Measurements from ENCODE around the gene KIRREL3.

The KIRREL3 gene

DNA sequence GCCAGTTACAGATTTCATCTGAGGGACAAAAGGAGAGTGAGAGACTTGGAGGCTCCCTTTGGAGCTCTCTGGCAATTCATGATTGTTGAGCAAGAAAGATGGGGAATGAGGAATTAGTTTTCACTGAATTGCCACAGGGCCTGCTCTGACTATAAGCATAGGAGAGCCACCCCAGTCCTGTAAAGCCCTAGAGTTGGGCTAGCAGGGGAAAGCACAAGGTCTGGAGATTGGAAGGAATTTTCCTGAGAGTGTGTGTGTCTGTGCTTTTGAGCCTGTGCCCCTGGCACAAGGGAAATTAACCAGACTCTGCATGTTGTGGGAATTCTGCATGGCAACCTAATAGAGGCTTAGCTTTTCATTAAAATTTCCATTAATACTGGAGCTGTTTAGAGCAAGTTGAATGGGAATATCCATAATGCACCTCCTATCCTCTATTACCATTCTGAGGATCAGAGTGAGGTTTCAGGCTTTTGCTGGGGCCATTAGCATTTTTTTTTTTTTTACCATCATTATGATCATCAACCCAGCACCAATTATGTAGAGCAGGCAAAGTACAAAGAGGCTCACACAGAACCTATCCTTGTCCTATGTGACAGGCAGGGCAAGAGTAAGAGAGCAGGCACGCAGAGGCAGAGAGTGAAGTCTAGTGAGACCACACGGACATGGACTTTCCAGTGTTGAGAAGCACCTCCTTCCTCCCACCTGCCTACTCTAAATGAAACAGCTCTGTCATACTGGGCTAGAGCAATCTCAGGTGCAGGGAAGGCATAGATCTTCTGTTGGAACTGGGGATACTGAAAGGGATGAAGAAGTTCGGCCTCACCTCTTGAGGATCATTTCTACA lies 336.6 kb downstream of the KIRREL3 start:
- ATAC-seq: no peak
- H3K4me1 Mint-ChIP-seq: no peaks in the 10 kb centered on the region
- H3K9me3 Mint-ChIP-seq: no peaks in the 10 kb centered on the region
- H3K4me3 Mint-ChIP-seq: no peak overlapping the region
- no peak for DNase-seq (ENCODE audit: low spot score in 2 of 2)
- H3K27ac Mint-ChIP-seq: no peak overlapping the region
- H3K36me3 Mint-ChIP-seq: no peaks in the 10 kb centered on the region

GRCh38 chr11:126662035-126662790 lies 338.4 kb downstream of the KIRREL3 start:
- no peak for ATAC-seq

DNA sequence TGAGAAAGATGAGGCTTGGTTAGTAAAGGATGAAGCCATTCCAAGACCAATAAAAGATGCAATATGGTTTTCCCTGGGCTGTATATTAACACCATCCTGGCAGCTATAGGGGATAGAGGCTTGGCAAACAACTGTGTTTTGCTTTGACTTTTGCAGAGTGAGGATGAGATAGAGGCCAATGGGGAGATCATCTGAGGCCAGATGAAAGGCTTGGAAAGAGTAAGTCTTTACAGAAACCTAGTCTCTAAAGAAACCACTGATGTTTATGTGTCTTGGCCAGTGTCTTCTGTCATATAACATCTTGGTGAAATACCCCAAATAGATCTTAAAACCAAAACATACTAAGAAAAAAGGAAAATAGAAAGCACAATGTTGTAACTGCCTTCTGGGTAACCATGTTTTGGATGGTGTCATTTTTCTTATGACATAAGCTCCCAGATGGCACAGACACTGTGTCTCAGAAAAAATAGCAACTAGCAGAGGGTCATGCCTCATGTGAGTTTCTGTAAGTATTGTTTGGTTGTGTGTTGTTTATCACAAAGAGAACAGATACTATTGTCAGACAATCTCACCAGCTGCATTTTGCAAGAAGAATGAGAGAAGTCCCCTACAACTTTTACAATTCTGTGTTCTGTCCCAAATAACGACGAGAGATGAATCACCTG lies 339.7 kb downstream of the KIRREL3 start:
- no peaks in the 10 kb centered on the region for H3K36me3 Mint-ChIP-seq
- ATAC-seq: no peak
- no peak overlapping the region for H3K27ac Mint-ChIP-seq
- H3K4me3 Mint-ChIP-seq: no peak overlapping the region
- DNase-seq (ENCODE audit: low spot score in 2 of 2): no peak
- no peaks in the 10 kb centered on the region for H3K9me3 Mint-ChIP-seq
- no peaks in the 10 kb centered on the region for H3K4me1 Mint-ChIP-seq

More at GRCh38 chr11:126662035-126662790, 338.4 kb downstream of the KIRREL3 start:
- no peak overlapping the region for H3K27ac Mint-ChIP-seq
- H3K9me3 Mint-ChIP-seq: no peaks in the 10 kb centered on the region
- no peaks in the 10 kb centered on the region for H3K4me1 Mint-ChIP-seq
- no peak for DNase-seq (ENCODE audit: low spot score in 2 of 2)
- H3K4me3 Mint-ChIP-seq: no peak overlapping the region
- no peaks in the 10 kb centered on the region for H3K36me3 Mint-ChIP-seq

GRCh38 chr11:126660321-126660720 lies 340.2 kb downstream of the KIRREL3 start:
- no peaks in the 10 kb centered on the region for H3K9me3 Mint-ChIP-seq
- no peaks in the 10 kb centered on the region for H3K4me1 Mint-ChIP-seq
- no peak overlapping the region for H3K27ac Mint-ChIP-seq
- H3K36me3 Mint-ChIP-seq: no peaks in the 10 kb centered on the region
- DNase-seq (ENCODE audit: low spot score in 2 of 2): no peak
- no peak overlapping the region for H3K4me3 Mint-ChIP-seq
- no peak for ATAC-seq

- Mint-ChIP-seq H3K27ac (no peak overlapping the region), H3K4me1 (no peaks in the 10 kb centered on the region), H3K4me3 (no peak overlapping the region), H3K9me3 (no peaks in the 10 kb centered on the region), H3K36me3 (no peaks in the 10 kb centered on the region)
- ATAC-seq (no peak), DNase-seq (ENCODE audit: low spot score in 2 of 2) (no peak)
These were observed 342.1 kb downstream of the KIRREL3 start for GRCh38 chr11:126658306-126659056.

GRCh38 chr11:126655807-126656128 lies 344.8 kb downstream of the KIRREL3 start:
- no peak for ATAC-seq
- no peaks in the 10 kb centered on the region for H3K4me1 Mint-ChIP-seq
- no peaks in the 10 kb centered on the region for H3K9me3 Mint-ChIP-seq
- no peak for DNase-seq (ENCODE audit: low spot score in 2 of 2)
- H3K36me3 Mint-ChIP-seq: no peaks in the 10 kb centered on the region
- H3K27ac Mint-ChIP-seq: no peak overlapping the region
- no peak overlapping the region for H3K4me3 Mint-ChIP-seq

- Mint-ChIP-seq H3K27ac (no peak overlapping the region), H3K9me3 (no peaks in the 10 kb centered on the region), H3K36me3 (no peaks in the 10 kb centered on the region), H3K4me3 (no peak overlapping the region), H3K4me1 (no peaks in the 10 kb centered on the region)
- DNase-seq (ENCODE audit: low spot score in 2 of 2) (no peak), ATAC-seq (no peak)
These were observed 345.4 kb downstream of the KIRREL3 start for GRCh38 chr11:126654886-126655806.

GRCh38 chr11:126653040-126653439 lies 347.5 kb downstream of the KIRREL3 start:
- no peaks in the 10 kb centered on the region for H3K36me3 Mint-ChIP-seq
- no peaks in the 10 kb centered on the region for H3K4me1 Mint-ChIP-seq
- H3K27ac Mint-ChIP-seq: no peak overlapping the region
- no peak for DNase-seq (ENCODE audit: low spot score in 2 of 2)
- no peak overlapping the region for H3K4me3 Mint-ChIP-seq
- no peak for ATAC-seq
- H3K9me3 Mint-ChIP-seq: no peaks in the 10 kb centered on the region

GRCh38 chr11:126647735-126648134 lies 352.8 kb downstream of the KIRREL3 start:
- no peaks in the 10 kb centered on the region for H3K9me3 Mint-ChIP-seq
- no peaks in the 10 kb centered on the region for H3K36me3 Mint-ChIP-seq
- ATAC-seq: no peak
- no peak overlapping the region for H3K27ac Mint-ChIP-seq
- H3K4me3 Mint-ChIP-seq: no peak overlapping the region
- H3K4me1 Mint-ChIP-seq: no peaks in the 10 kb centered on the region
- no peak for DNase-seq (ENCODE audit: low spot score in 2 of 2)

- Mint-ChIP-seq H3K27ac (no peak overlapping the region), H3K4me1 (no peaks in the 10 kb centered on the region), H3K36me3 (no peaks in the 10 kb centered on the region), H3K9me3 (no peaks in the 10 kb centered on the region), H3K4me3 (no peak overlapping the region)
- DNase-seq (ENCODE audit: low spot score in 2 of 2): no peak
- no peak for ATAC-seq
These were observed 353.6 kb downstream of the KIRREL3 start for GRCh38 chr11:126646701-126647557.

GRCh38 chr11:126645186-126645585 lies 355.4 kb downstream of the KIRREL3 start:
- Mint-ChIP-seq H3K36me3 (no peaks in the 10 kb centered on the region), H3K9me3 (no peaks in the 10 kb centered on the region), H3K27ac (no peak overlapping the region), H3K4me3 (no peak overlapping the region), H3K4me1 (no peaks in the 10 kb centered on the region)
- ATAC-seq (no peak), DNase-seq (ENCODE audit: low spot score in 2 of 2) (no peak)

DNA sequence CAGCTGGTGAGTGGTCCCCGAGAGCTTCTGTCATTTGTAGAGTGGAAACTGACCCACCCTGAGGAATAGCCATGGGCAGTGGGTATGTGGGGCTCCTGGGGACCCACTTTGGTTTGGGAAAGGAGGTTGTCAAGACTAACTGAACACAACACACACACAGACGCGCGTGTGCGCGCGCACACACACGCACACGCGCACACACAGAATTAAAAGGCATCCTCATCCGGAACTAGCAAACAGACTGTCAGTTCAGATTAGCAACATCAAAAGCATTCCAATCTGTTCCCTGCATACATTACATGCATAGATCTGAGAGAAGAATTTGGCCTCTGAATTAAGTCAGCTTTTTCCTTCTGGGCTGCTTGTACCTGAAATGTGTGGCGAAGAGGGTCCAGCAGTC lies 360.4 kb downstream of the KIRREL3 start:
- no peak for ATAC-seq
- Mint-ChIP-seq H3K36me3 (no peaks in the 10 kb centered on the region), H3K9me3 (no peaks in the 10 kb centered on the region), H3K4me1 (no peaks in the 10 kb centered on the region), H3K4me3 (no peak overlapping the region), H3K27ac (no peak overlapping the region)
- DNase-seq (ENCODE audit: low spot score in 2 of 2): no peak

DNA sequence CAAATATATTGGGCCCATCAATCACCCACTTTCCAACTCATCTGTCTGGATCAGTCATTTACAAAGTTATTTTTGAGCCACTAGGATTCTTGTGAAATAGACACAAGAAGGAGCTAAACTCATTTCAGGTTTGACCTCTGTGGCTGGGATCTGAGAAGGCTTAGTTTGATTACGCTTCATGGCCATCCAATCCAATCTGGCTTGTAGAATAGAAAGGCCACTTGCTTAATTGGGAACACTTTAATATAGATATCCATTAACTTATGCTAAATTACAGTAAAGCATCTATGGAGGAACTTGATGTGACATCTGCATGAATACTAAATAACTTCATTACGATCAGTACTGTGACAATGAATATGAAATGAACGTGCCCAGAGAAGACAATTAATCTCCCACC lies 360.9 kb downstream of the KIRREL3 start:
- Mint-ChIP-seq H3K9me3 (no peaks in the 10 kb centered on the region), H3K27ac (no peak overlapping the region), H3K36me3 (no peaks in the 10 kb centered on the region), H3K4me1 (no peaks in the 10 kb centered on the region), H3K4me3 (no peak overlapping the region)
- no peak for DNase-seq (ENCODE audit: low spot score in 2 of 2)
- no peak for ATAC-seq

- Mint-ChIP-seq H3K36me3 (no peaks in the 10 kb centered on the region), H3K9me3 (no peaks in the 10 kb centered on the region), H3K27ac (no peak overlapping the region), H3K4me3 (no peak overlapping the region), H3K4me1 (no peaks in the 10 kb centered on the region)
- DNase-seq (ENCODE audit: low spot score in 2 of 2): no peak
- ATAC-seq: no peak
These were observed 361.9 kb downstream of the KIRREL3 start for GRCh38 chr11:126638648-126639047.

Data from stimulated activated effector memory CD8-positive, alpha-beta T cell treated with anti-CD3 and anti-CD28 coated beads, Interleukin-12 subunit alpha, Interleukin-12 subunit beta, amount 100 ng/mL, for 72 hours (primary cell).